ENCODE results near the gene RBM7.

The RBM7 gene

GRCh38 chr11:114400216-114400914 lies at the start of gene RBM7, which contains the start of gene C11orf71:
Gene RBM7, plus strand, starts transcription at chr11:114400666. Its CDS starts 6 bp downstream, at chr11:114400672.
Gene C11orf71, minus strand, starts transcription at chr11:114400511. Its CDS starts 180 bp downstream, at chr11:114400331.
- DNase-seq, result peak; percentile 97

GRCh38 chr11:114353443-114353842 lies 47.0 kb upstream of the RBM7 start:
- no peak for DNase-seq

DNA sequence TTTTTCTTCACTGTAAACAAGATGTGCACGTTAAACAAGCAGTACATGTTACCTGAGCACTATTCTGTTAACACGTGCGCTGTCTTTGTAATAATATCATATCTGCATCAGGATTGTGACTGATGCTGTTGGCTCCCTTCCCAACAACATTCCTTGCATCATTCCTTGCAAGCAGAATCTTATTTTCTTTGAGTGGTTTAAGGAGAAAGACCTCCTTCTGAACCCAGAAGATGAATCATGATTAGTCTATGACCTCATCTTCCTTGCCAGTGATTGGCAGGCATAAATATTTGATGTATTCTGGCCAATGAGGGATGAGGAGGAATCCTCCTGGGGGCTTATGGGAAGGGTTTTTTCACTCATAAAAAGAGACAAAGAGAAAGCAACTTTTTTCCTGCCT lies 46.4 kb upstream of the RBM7 start:
- peak; percentile 32 for DNase-seq

- no peak for DNase-seq
These were observed 41.8 kb upstream of the RBM7 start for GRCh38 chr11:114358716-114359115.

DNA sequence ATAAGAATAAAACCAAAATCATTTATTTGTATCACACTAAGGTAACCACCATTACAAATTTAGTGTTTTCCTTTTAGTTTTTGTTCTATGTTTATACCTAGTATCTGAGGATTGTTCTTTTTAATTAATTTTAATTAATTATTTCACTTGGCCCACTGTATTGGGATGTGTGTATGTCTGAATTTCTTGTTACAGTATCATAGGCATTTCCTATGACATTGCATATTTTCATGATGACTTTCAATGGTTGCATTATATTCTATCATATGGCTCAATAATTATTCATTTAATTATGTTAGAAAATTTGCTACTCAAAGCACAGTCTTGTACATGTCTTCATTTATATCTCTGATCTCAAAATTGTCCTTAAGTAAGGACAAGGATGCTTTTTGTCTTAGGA lies 41.1 kb upstream of the RBM7 start:
- DNase-seq, result no peak

DNA sequence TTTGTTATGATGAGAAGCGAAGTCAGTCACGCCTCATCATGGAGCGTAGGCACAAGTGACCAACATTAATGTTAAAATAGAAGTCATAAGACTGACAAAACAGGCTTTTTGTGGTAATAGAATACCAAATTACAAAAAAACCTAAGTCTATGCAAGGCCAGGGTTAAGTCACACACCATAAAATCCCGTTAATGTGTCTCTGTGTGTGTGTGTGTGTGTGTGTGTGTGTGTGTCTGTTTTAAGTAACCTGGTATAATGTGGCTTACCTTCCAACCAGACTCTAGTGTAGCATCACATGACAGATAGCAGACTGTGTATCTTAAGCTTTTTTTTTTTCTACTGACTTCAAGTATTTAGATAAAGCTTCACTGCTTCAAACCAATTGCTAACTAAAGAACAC lies 38.1 kb upstream of the RBM7 start:
- no peak for DNase-seq

GRCh38 chr11:114362958-114363357 lies 37.5 kb upstream of the RBM7 start:
- DNase-seq, result no peak

DNA sequence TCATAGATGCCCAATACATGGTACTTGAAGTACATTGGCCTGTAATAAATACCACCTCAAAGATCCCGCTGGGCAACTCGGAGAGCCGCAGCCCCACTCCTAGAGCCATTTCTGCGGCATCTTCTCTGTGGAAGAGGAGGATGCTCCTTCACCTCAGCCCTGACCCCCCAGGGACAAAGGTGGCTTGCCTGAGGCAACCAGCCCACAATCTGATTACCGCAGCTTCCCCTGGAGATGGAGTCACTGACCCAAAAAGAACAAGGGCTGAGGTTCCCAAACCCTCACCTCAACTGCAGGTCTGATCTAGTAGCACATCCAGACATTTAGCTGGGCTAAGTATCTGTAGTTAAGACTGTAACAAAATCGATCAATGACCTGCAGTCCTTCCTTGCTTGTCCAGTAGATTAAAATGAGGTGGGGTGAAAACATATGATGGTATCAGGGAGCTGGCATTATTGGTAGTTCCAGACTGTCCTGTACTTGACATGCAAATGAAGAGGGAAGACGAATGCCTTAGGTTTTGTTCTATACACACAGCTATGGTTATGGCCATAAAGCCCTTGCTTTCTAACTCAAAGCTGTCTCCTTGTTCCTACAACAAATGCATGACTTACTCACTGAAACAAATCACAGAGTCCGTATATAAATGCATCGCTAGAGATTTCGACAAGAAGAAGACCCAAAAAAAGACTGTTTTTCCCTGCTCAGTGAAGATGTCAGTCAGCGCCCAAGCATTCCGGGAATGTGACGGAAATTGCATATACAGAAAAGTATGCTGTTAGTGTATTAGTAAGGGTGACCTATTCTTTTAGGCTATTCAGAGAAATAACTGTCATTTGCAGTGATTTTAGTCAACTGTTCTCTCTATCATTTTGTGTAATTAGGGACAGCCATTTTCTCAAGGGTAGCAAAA lies 33.9 kb upstream of the RBM7 start:
- DNase-seq, result peak; percentile 46

- no peak for DNase-seq
These were observed 33.1 kb upstream of the RBM7 start for GRCh38 chr11:114367244-114367957.

DNA sequence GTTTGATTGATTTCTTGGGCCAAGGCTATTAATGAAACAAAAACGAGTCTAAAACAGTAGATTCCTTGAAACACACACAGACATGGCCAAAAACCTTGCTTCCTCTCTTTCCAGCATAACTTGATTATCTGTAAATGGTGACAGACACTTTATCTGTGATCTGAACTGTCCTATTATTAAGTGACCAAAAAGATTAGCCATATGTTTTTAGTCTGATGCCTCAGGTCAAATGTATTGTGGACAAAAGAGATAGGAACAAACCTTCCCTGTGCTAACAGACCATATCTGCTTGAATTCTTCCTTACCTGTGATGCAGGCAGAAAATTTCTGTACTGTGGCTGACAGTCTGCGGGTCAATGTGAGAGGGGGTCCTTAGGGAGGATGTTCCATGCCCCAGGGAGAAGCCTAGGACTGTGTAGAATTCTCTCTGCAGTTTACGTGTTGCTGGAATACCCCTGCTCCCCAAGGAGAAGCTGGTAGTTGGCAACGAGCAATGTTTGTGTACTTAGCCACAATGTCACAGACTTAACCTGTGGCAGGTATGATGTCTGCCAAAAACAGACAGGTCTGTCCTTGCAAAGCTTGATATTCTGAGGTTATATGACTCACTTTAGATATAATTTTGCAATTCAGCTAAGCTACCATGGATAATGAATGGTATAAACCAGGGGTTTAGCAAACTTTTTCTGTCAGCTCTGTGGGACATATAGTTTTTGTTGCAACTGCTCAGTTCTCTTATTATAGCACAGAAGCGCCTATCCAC lies 31.4 kb upstream of the RBM7 start:
- no peak for DNase-seq

- no peak for DNase-seq
These were observed 25.4 kb upstream of the RBM7 start for GRCh38 chr11:114375052-114375451.

- DNase-seq, result peak; percentile 53
These were observed 22.7 kb upstream of the RBM7 start for GRCh38 chr11:114377612-114378267.

GRCh38 chr11:114379394-114380069 lies 20.9 kb upstream of the RBM7 start:
- no peak for DNase-seq

DNA sequence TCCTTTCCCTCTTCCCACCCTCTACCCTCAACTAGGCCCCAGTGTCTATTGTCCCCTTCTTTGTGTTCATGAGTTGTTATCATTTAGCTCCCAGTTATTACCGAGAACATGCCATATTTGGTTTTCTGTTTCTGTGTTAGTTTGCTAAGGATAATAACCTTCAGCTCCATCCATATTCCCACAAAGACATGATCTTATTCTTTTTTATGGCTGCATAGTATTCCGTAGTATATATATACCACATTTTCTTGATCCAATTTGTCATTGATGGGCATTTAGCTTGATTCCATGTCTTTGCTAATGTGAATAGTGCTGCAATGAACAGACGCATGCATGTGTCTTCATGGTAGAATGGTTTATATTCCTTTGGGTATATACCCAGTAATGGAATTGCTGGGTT lies 18.0 kb upstream of the RBM7 start:
- no peak for DNase-seq

DNA sequence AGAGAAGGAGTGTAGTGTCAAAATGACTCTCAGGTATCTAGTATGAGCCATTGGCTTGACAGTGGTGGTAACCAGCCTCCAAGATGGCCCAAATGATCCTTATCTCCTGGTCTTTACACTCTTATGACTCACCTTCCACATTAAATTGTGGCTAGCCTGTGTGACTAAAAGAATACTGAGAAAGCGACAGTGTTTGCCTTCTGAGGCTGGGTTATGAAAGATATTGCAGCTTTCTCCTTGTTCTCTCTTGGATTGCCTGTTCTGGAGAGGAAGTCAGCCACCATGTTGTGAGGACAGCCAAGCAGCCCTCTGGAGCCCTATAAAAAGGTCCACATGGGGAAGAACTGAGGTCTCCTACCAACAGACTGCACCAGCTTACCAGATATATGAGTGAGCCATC lies 16.0 kb upstream of the RBM7 start:
- no peak for DNase-seq

- DNase-seq, result no peak
These were observed 14.3 kb upstream of the RBM7 start for GRCh38 chr11:114386131-114386530.

DNA sequence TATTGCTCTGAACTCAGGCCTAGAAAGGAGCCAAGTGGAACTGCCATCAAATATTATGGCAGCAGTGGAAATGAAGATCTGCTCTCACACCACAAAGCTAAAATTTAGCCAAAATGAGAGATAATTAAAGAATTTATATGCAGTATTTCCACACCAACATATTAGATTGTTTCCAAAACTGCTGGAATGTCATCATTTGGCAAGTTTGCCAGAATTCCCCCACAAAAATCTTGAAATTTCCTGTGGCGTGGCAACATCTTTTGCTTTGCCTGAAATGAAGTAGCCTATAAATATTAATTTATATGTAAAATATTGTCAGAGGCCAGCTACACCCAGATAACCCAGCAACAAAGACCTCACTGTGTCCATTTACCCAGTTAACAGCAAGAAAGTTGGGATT lies 13.9 kb upstream of the RBM7 start:
- DNase-seq, result no peak

DNA sequence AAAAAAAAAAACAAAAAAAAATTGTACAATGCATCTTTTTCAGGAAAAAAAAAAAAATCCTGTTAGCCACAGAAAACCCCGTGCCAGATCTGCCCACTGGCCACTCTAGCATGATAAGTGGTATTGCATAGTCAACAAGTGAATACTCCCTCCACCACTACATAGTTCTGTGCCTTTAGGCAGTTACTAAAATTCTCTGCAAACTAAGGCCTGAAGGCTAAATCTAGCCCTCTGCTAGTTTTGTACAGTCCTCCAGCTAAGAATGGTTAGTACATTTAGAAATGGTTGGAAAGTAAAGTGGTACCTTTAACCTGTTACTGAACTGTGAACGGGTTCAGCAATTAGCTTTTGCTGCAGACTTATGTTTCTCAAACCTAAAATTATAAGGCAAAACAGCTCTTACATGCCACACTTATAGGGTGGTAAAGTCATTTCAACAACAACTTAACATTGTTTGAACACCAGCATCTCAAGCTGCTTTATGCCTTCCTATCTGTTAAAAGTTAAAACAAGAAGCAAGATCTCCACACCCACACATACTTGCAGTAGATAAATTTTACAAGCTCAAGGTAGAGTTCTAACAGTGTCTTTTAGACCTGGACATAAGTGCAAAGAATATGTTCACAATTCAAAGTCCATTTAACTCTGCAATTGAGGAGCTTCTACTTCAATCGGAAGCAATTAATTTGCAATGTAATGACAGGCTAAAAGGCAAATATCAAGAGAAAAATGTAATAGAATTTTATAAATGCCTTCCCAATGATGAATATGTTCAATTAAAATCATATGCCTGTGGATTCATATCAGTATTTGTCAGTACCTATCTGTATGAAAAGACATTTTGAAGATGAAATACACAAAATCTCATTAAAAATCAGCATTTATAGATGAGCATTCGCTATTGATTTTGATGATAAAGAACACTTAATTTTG lies 7.5 kb upstream of the RBM7 start:
- DNase-seq, result no peak

DNA sequence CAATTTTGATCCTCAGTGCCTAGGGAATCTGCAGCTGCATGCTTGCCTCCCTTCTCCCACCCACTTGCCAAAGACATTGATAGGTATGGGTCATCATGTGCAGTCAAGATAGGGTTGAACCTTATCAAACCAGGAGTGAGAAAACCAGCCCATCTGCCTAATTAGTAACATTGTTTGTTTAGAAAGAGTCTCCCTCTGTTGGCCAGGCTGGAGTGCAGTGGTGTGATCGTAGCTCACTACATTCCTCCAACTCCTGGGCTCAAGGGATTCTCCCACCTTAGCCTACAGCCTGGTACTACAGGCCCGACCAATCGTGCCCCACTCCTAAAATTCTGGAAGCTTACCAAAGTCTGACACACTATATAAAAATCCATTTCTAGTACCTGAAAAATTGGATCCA lies 4.7 kb upstream of the RBM7 start:
- DNase-seq, result no peak

GRCh38 chr11:114396916-114397315 lies 3.5 kb upstream of the RBM7 start:
- DNase-seq, result no peak
